Heart left ventricle (tissue), 16 donors: ENCODE data around the gene SRXN1. TPM values are rescaled to one million over a fixed set of nuclear protein-coding genes. Genes with fewer than 3 reads are reported as not detected.

Experiments used
- ATAC-seq, 4 donors: fragments of 200-7000 bp; cut with Tn5 transposase; one replicate each; pipeline ENCODE4 v1.9.1; 2020 to 2022; ENCODE audit warnings: moderate library complexity in 4 of 4, mild to moderate bottlenecking in 3 of 4, moderate number of reproducible peaks in 1 of 4
- DNase-seq, 5 donors: peaks; one replicate each; pipeline ENCODE4 v3.0.0-alpha.2; 2020
- H3K27ac ChIP-seq, 12 donors: fragments of 200-600 bp; sonication (generic) in 4 of 12; one replicate each; pipeline versions ENCODE4 v1.5.0 to v1.8.0; 2016 to 2022; ENCODE audit warnings: mild to moderate bottlenecking in 2 of 12
- H3K27me3 ChIP-seq, 9 donors: fragments of 200-600 bp; sonication (generic) in 2 of 9; one replicate each; pipeline versions ENCODE4 v1.5.1 to v1.8.0; 2016 to 2022; ENCODE audit warnings: mild to moderate bottlenecking in 3 of 9
- H3K36me3 ChIP-seq, 9 donors: fragments of 200-600 bp; sonication (generic) in 2 of 9; one replicate each; pipeline versions ENCODE4 v1.5.0 to v1.8.0; 2018 to 2022; ENCODE audit warnings: mild to moderate bottlenecking in 2 of 9
- H3K4me1 ChIP-seq, 12 donors: fragments of 200-600 bp; sonication (generic) in 4 of 12; one replicate each; pipeline versions ENCODE4 v1.5.0 to v1.8.0; 2016 to 2022; ENCODE audit warnings: mild to moderate bottlenecking in 3 of 12
- H3K4me3 ChIP-seq, 12 donors: fragments of 200-600 bp; sonication (generic) in 4 of 12; one replicate each; pipeline versions ENCODE4 v1.5.0 to v1.8.0; 2017 to 2022; ENCODE audit warnings: mild to moderate bottlenecking in 9 of 12, moderate library complexity in 4 of 12
- H3K9me3 ChIP-seq, 12 donors: fragments of 200-600 bp; sonication (generic) in 4 of 12; one replicate each; pipeline versions ENCODE4 v1.5.0 to v1.8.0; 2016 to 2022; ENCODE audit warnings: mild to moderate bottlenecking in 1 of 12
- POLR2A ChIP-seq, 2 donors: fragments of 450-650 bp; IDR thresholded peaks; one replicate each; pipeline ENCODE4 v1.6.1; 2017; ENCODE audit warnings: antibody characterized with exemption in 2 of 2, mild to moderate bottlenecking in 2 of 2, moderate library complexity in 2 of 2
- WGBS, 4 donors: extraction: QIAGEN DNeasy Blood & Tissue Kit in 2 of 4; methylation state at CpG; one replicate each; pipeline versions ENCODE4 v1.1.5 to v1.1.7; 2013 to 2018; 5-methylcytosine and 5-hydroxymethylcytosine counted together
- intact Hi-C, 10 donors: fragments of 100-400 bp; cut with DNase I; formaldehyde crosslinking; loops; one replicate each; pipeline versions ENCODE4 v1.11.1 to v1.14.2; 2022
- polyA plus RNA-seq, 2 donors: library from polyadenylated mRNA; stranded (reverse); fragments of 200-250 nt; gene quantifications; one replicate each; pipeline ENCODE4 v1.2.3, GENCODE V29; 2013
- total RNA-seq, 9 donors: library from RNA; depleted of rRNA in 2 of 9; stranded (reverse); fragments of >200 nt in 2 of 9; fragmentation: NEBNext Ultra II Directional in 3 of 9; extraction: Animal tissue kit (Norgen Biotek cat#: 25700) in 3 of 9; gene quantifications; one replicate each; pipeline versions ENCODE4 v1.1.0 to v1.2.4, GENCODE V29; 2016 to 2023
- TF ChIP-seq, protein P1 (sequence below), 12 donors: fragments of 200-600 bp; sonication (generic) in 4 of 12; IDR thresholded peaks; one replicate each; pipeline versions ENCODE4 v1.5.0 to v1.8.0; 2018 to 2022; ENCODE audit warnings: antibody characterized with exemption in 12 of 12, mild to moderate bottlenecking in 5 of 12
- donor health status: ischemic (EF 13 %, LVEDD 7.1; RV severe dilation, severe dysfunction).
- donor health status: healthy with polysubstance abuse.
- donor health status: DM: no; HTN: yes; CAD: no.
- donor health status: DM: no; HTN: no; CAD: no.
- donor health status: ischemic (EF 25% LVEDD 6.9; RV normal size, moderate dysfunction).
- donor health status: ischemic (EF 25% LVEDD 5.7; RV mildly dilated, moderate dysfunction).
- donor health status: healthy.
- donor health status: DM: yes; HTN: yes; CAD: no.
- donor health status: ischemic (EF 35%, LVEDD 5.7; RV mildly dilated, moderate dysfunction).
- donor health status: nonischemic (EF 11% LVEDD 7.7; RV severe dilation, severe dysfunction).
- donor health status: DM: yes; HTN: yes; CAD: no.
- donor health status: PGD.
- donor health status: ischemic (EF 29% LVEDD 5.4; RV normal size, mild dysfunction).
- donor health status: nonischemic (EF 23%, LVEDD 6.1; RV moderate dilation, normal function).

The SRXN1 gene
- total and polyA plus RNA-seq, 11 donors = 11.8 to 147 (median 39.1) TPM

DNA sequence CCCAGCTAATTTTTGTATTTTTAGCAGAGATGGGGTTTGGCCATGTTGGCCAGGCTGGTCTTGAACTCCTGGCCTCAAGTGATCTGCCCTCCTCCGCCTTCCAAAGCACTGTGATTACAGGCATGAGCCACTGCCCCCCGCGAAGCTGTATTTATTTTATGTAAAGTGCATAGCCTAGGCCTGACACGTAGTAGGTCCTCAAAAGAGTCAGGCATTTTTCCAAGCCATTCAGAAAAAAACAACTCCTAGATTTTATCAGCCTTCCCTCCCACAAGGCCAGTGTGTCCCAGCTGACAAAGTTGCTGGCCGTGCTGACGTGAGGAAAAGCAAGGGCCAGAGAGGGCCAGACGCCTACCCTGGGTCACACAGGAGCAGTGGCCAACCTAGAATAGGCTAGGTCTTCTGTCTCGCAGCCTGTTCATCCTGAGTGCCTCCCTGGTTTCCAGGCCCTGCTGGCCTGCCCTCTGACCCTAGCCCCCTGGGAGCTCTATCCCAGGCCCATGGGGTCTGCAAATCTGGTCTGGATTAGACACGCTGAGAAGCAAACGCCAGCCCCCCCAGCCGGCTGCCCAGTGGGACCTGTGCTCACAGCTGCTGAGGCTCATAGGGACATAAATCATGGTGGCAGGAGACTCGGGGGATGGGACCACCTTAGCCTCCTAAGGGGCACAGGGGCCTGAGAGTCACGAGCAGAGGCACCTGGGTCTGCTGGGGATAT lies 54.7 kb downstream of the SRXN1 start:
- no peaks in the 10 kb centered on the region for H3K9me3 ChIP-seq
- intact Hi-C loops = no loop called here
- no peak for ATAC-seq
- peaks cover 9 to 57% (median 31%) of the 10 kb centered on the region in 12 donors for H3K4me1 ChIP-seq
- peak in 2 of 5 donors; percentile 67 to 70 for DNase-seq
- H3K27me3 ChIP-seq = no peaks in the 10 kb centered on the region
- peak overlapping the region in 6 of 12 donors; percentile 37 to 83 (median 48) for H3K27ac ChIP-seq
- H3K36me3 ChIP-seq = peaks cover 0 to 2% (median 0%) of the 10 kb centered on the region in 9 donors
- TF ChIP-seq, protein P1, sequence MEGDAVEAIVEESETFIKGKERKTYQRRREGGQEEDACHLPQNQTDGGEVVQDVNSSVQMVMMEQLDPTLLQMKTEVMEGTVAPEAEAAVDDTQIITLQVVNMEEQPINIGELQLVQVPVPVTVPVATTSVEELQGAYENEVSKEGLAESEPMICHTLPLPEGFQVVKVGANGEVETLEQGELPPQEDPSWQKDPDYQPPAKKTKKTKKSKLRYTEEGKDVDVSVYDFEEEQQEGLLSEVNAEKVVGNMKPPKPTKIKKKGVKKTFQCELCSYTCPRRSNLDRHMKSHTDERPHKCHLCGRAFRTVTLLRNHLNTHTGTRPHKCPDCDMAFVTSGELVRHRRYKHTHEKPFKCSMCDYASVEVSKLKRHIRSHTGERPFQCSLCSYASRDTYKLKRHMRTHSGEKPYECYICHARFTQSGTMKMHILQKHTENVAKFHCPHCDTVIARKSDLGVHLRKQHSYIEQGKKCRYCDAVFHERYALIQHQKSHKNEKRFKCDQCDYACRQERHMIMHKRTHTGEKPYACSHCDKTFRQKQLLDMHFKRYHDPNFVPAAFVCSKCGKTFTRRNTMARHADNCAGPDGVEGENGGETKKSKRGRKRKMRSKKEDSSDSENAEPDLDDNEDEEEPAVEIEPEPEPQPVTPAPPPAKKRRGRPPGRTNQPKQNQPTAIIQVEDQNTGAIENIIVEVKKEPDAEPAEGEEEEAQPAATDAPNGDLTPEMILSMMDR (IDR thresholded peaks at IDR 0.05) = no peak
- TF ChIP-seq POLR2A (IDR thresholded peaks at IDR 0.05) = no peak
- 67 to 71% (median 68%) methylated on average over 8 to 13 of the region's 13 CpGs for WGBS, 4 donors
- H3K4me3 ChIP-seq = no peak overlapping the region

DNA sequence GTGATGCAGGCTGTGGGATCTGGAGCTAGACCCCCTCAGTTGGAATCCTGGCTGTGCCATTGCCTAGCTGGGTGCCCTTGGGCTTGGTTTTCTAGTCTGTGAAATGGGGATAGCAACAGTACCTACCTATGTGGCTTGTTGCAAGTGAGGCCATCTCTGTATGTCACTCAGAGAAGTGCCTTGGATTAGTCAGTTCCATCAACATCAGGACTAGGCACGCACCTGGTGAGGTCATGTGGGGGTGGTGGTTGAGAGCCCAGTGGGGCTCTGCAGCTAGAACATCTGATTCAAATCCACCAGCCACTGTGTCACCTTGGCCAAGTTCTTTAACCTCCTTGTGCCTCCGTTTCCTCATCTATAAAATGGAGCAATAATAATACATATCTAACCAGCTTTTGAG lies 55.4 kb downstream of the SRXN1 start:
- ATAC-seq (no peak), DNase-seq (no peak)
- Histone ChIP-seq H3K9me3 (no peaks in the 10 kb centered on the region), H3K4me3 (no peak overlapping the region), H3K4me1 (peaks cover 3 to 50% (median 23%) of the 10 kb centered on the region in 12 donors), H3K36me3 (no peaks in the 10 kb centered on the region), H3K27ac (peak overlapping the region in 3 of 12 donors; percentile 51 to 94 (median 82)), H3K27me3 (no peaks in the 10 kb centered on the region)
- TF ChIP-seq, protein P1 (IDR thresholded peaks at IDR 0.05) = no peak
- TF ChIP-seq POLR2A (IDR thresholded peaks at IDR 0.05) = no peak
- intact Hi-C loops = no loop called here
- 90 to 100% (median 96%) methylated on average over 2 of the region's 2 CpGs for WGBS, 4 donors

Other genes with a start within 250 kb of the SRXN1 start
- 10 to 100 TPM; 37.0 to 77.7 (median 47.1) TPM for gene RBCK1, start 244.9 kb downstream of the SRXN1 start, total RNA-seq
- gene RBCK1, start 244.9 kb downstream of the SRXN1 start, polyA plus RNA-seq = 10 to 100 TPM; 50.6 to 60.9 TPM
- gene TBC1D20, start 190.7 kb downstream of the SRXN1 start, total RNA-seq = 10 to 100 TPM; 19.0 to 38.9 (median 26.3) TPM
- gene TBC1D20, start 190.7 kb downstream of the SRXN1 start, polyA plus RNA-seq = 10 to 100 TPM in 1 of 2 donors, 1 to 10 TPM in 1; 9.3 to 25.5 TPM
- gene CSNK2A1, start 109.4 kb downstream of the SRXN1 start, total RNA-seq = 100 to 1,000 TPM; 107 to 136 (median 126) TPM
- gene CSNK2A1, start 109.4 kb downstream of the SRXN1 start, polyA plus RNA-seq = 10 to 100 TPM; 30.3 to 72.1 TPM
- gene TCF15, start 42.9 kb downstream of the SRXN1 start, total RNA-seq = 10 to 100 TPM in 5 of 9 donors, 1 to 10 TPM in 4; 5.8 to 18.0 (median 10.0) TPM
- gene TCF15, start 42.9 kb downstream of the SRXN1 start, polyA plus RNA-seq = 10 to 100 TPM in 1 of 2 donors, 1 to 10 TPM in 1; 7.3 to 14.1 TPM
- not detected for gene SCRT2, start 22.6 kb upstream of the SRXN1 start, total RNA-seq
- not detected for gene SCRT2, start 22.6 kb upstream of the SRXN1 start, polyA plus RNA-seq
- gene SLC52A3, start 115.3 kb upstream of the SRXN1 start, total RNA-seq = 10 to 100 TPM in 1 of 9 donors, 1 to 10 TPM in 8; 1.4 to 18.6 (median 2.8) TPM
- 1 to 10 TPM; 1.7 to 3.4 TPM for gene SLC52A3, start 115.3 kb upstream of the SRXN1 start, polyA plus RNA-seq
- gene FAM110A, start 180.5 kb upstream of the SRXN1 start, total RNA-seq = 1 to 10 TPM; 1.2 to 8.1 (median 2.3) TPM
- 1 to 10 TPM; 1.3 to 1.6 TPM for gene FAM110A, start 180.5 kb upstream of the SRXN1 start, polyA plus RNA-seq